ENCODE measurements around the gene NACC1. TPM values are rescaled to one million over a fixed set of nuclear protein-coding genes. Genes with fewer than 3 reads are reported as not detected.

Gene NACC1
- total and polyA plus RNA-seq, 2 of the 8 experiments (the other 6 are each of a cell fraction or from before 2014, with no cell fraction given), result 234 to 301 TPM

GRCh38 chr19:13082192-13083007 lies 35.7 kb upstream of the NACC1 start:
- POLR2A ChIA-PET (ENCODE audit: partially characterized antibody), result interaction anchor here (0.6 to 2.0 kb wide), 5 partner anchors 10 to 126 kb away, joined by 3 to 8 read pairs (median 5); partner anchors contain the start of gene GADD45GIP1
- H2BK120ac ChIP-seq (replicated peaks; ENCODE audit: low read depth, low read length), result no peak overlapping the region
- peak; percentile 65 for TF ChIP-seq CEBPB (IDR thresholded peaks at IDR 0.05; ENCODE audit: low read depth, low read length)
- TF ChIP-seq NANOG (IDR thresholded peaks at IDR 0.05; ENCODE audit: insufficient read depth, low read depth, low read length, poor library complexity, severe bottlenecking), result no peak
- no peak for TF ChIP-seq RBBP5 (IDR thresholded peaks at IDR 0.05; ENCODE audit: borderline replicate concordance, low read depth, low read length)
- TF ChIP-seq SUZ12 (IDR thresholded peaks at IDR 0.05; ENCODE audit: low read length), result no peak
- no peak for TF ChIP-seq CTBP2 (IDR thresholded peaks at IDR 0.05; ENCODE audit: borderline replicate concordance, insufficient read depth, insufficient read length, low read length)
- peak; percentile 22 to 42 (median 36); a peak in 3 of 4 replicates for TF ChIP-seq CTCF (IDR thresholded peaks at IDR 0.05; ENCODE audit: control extremely low read depth in 1 of 3, insufficient read depth in 1 of 3, low read depth in 1 of 3, low read length in 3 of 3)
- no peak for TF ChIP-seq ATF3 (IDR thresholded peaks at IDR 0.05; ENCODE audit: insufficient read depth, low read depth, low read length)

More at GRCh38 chr19:13082192-13083007, 35.7 kb upstream of the NACC1 start:
- Histone ChIP-seq H3K4me3 (ENCODE audit: extremely low read depth in 1 of 4, insufficient read depth in 2 of 4, low read depth in 3 of 4, low read length in 4 of 4) (no peak overlapping the region), H3K23ac (ENCODE audit: insufficient read length) (no peak overlapping the region), H3K79me2 (ENCODE audit: control insufficient read depth in 1 of 2, insufficient read depth in 2 of 2, low read length in 2 of 2) (no peaks in the 10 kb centered on the region), H3K27me3 (replicated peaks in 1 of 4; ENCODE audit: control insufficient read depth in 3 of 4, extremely low read depth in 1 of 4, insufficient read depth in 3 of 4, low read length in 3 of 4) (peaks cover 0 to 16% (median 8%) of the 10 kb centered on the region in 4 experiments; a peak in 3 of 7 replicates), H4K91ac (replicated peaks; ENCODE audit: insufficient read length, low read length) (no peak overlapping the region), H3K36me3 (ENCODE audit: control insufficient read depth in 2 of 4, insufficient read depth in 4 of 4, low read length in 3 of 4) (no peaks in the 10 kb centered on the region), H2AFZ (ENCODE audit: low read length) (peak overlapping the region; percentile 68; the same call in 1 of the 2 replicates), H3K79me1 (ENCODE audit: low read depth, low read length) (no peaks in the 10 kb centered on the region), H3K27ac (ENCODE audit: low read depth, low read length) (no peak overlapping the region), H4K8ac (ENCODE audit: extremely low read depth, insufficient read depth, low read length) (no peak overlapping the region), H2BK15ac (ENCODE audit: low read length) (0 out of 2 replicates have a peak overlapping the region, but pooled peaks have one; percentile 9), H3K23me2 (ENCODE audit: low read depth, low read length) (0 out of 2 replicates have a peak, but pooled peaks cover 1% of the 10 kb centered on the region), H3K9me3 (ENCODE audit: insufficient read depth in 2 of 2, low read depth in 1 of 2, low read length in 1 of 2) (no peaks in the 10 kb centered on the region), H2BK20ac (ENCODE audit: low read length) (no peak overlapping the region), H3K4ac (replicated peaks; ENCODE audit: insufficient read length, low read depth, low read length) (no peak overlapping the region), H3K14ac (ENCODE audit: insufficient read length) (no peak overlapping the region), H3K56ac (replicated peaks; ENCODE audit: insufficient read length, low read depth, low read length) (no peak overlapping the region), H2BK5ac (ENCODE audit: low read depth, low read length) (peak overlapping the region; percentile 68), H3K9ac (replicated peaks in 1 of 4; ENCODE audit: extremely low read depth in 1 of 4, low read depth in 3 of 4, low read length in 3 of 4) (no peak overlapping the region), H2BK12ac (ENCODE audit: low read depth, low read length) (0 out of 2 replicates have a peak overlapping the region, but pooled peaks have one; percentile 62), H3K4me2 (ENCODE audit: insufficient read depth in 1 of 2, low read depth in 2 of 2, low read length in 2 of 2) (peak overlapping the region; percentile 5 to 27; a peak in 3 of 4 replicates), H3K18ac (ENCODE audit: extremely low read depth, low read length) (0 out of 2 replicates have a peak overlapping the region, but pooled peaks have one; percentile 19), H2AK5ac (ENCODE audit: low read depth, low read length) (0 out of 2 replicates have a peak overlapping the region, but pooled peaks have one; percentile 44), H3K4me1 (replicated peaks in 1 of 4; ENCODE audit: control insufficient read depth in 3 of 4, insufficient read depth in 4 of 4, low read length in 3 of 4) (peaks cover 11 to 29% (median 19%) of the 10 kb centered on the region in 4 experiments), H4K20me1 (replicated peaks in 1 of 2; ENCODE audit: control insufficient read depth in 1 of 2, insufficient read depth in 2 of 2, low read length in 2 of 2) (no peaks in the 10 kb centered on the region), H4K5ac (ENCODE audit: insufficient read length, low read depth, low read length) (no peak overlapping the region)
- CTCF ChIA-PET (ENCODE audit: partially characterized antibody), result interaction anchor here (0.5 to 48.8 kb wide), 12 partner anchors 9 to 638 kb away, joined by 3 to 1145 read pairs (median 8); no protein-coding TSS in a partner anchor
- FAIRE-seq (peak; percentile 58), DNase-seq (ENCODE audit: low read depth in 1 of 2, low spot score in 2 of 2) (no peak)
- WGBS, 2 experiments (ENCODE audit: extremely low coverage in 1 of 2, insufficient coverage in 1 of 2, insufficient read length in 1 of 2, insufficient replicate concordance in 2 of 2, low coverage in 1 of 2, low lambda C conversion rate in 2 of 2, missing lambda C conversion rate in 1 of 2), result 56% methylated on average over 14 of the region's 14 CpGs; no CpG with 5 or more reads in 1 of the 2 experiments

All from H1 (cell line).